Muscle layer of colon (tissue), 2 donors: ENCODE data around the gene ALK.

ENCODE experiments used
- H3K27ac ChIP-seq: one replicate; pipeline ENCODE4 v1.7.0; 2013; ENCODE audit warnings: low read depth, mild to moderate bottlenecking, low read length, moderate library complexity
- H3K27me3 ChIP-seq, 2 donors: one replicate each; pipeline ENCODE4 v1.7.0; 2013; ENCODE audit warnings: low read length in 2 of 2, mild to moderate bottlenecking in 2 of 2; ENCODE audit not compliant: insufficient read depth in 2 of 2, control insufficient read depth in 1 of 2
- H3K36me3 ChIP-seq: one replicate; pipeline ENCODE4 v1.7.0; 2013; ENCODE audit warnings: mild to moderate bottlenecking, low read length; ENCODE audit not compliant: insufficient read depth
- H3K4me1 ChIP-seq: one replicate; pipeline ENCODE4 v1.7.0; 2013; ENCODE audit warnings: mild to moderate bottlenecking, low read length; ENCODE audit not compliant: insufficient read depth
- H3K4me3 ChIP-seq, 2 donors: one replicate each; pipeline ENCODE4 v1.7.0; 2013; ENCODE audit warnings: low read length in 2 of 2, low read depth in 1 of 2, mild to moderate bottlenecking in 1 of 2, moderate library complexity in 1 of 2
- H3K9ac ChIP-seq: one replicate; pipeline ENCODE4 v1.7.0; 2013; ENCODE audit warnings: low read length
- H3K9me3 ChIP-seq: one replicate; pipeline ENCODE4 v1.7.0; 2013; ENCODE audit warnings: mild to moderate bottlenecking, low read length
- donor health status: abdominal sarcoma.
- donor health status: Adenocarcinoma of cecum.

Gene ALK

GRCh38 chr2:29567906-29568520 lies 353.4 kb downstream of the ALK start:
- Histone ChIP-seq H3K4me3 (no peak overlapping the region), H3K27me3 (no peaks in the 10 kb centered on the region), H3K9ac (no peak overlapping the region), H3K4me1 (no peaks in the 10 kb centered on the region), H3K36me3 (no peaks in the 10 kb centered on the region), H3K27ac (no peak overlapping the region), H3K9me3 (no peaks in the 10 kb centered on the region)

GRCh38 chr2:29563697-29564096 lies 357.7 kb downstream of the ALK start:
- Histone ChIP-seq H3K36me3 (no peaks in the 10 kb centered on the region), H3K27ac (no peak overlapping the region), H3K27me3 (no peaks in the 10 kb centered on the region), H3K9me3 (no peaks in the 10 kb centered on the region), H3K9ac (no peak overlapping the region), H3K4me1 (no peaks in the 10 kb centered on the region), H3K4me3 (no peak overlapping the region)

- H3K9ac ChIP-seq, result no peak overlapping the region
Observed at GRCh38 chr2:29562896-29563295, 358.5 kb downstream of the ALK start.

GRCh38 chr2:29562319-29562718 lies 359.1 kb downstream of the ALK start:
- Histone ChIP-seq H3K9me3 (no peaks in the 10 kb centered on the region), H3K36me3 (no peaks in the 10 kb centered on the region), H3K27ac (no peak overlapping the region), H3K4me3 (no peak overlapping the region), H3K27me3 (no peaks in the 10 kb centered on the region), H3K4me1 (no peaks in the 10 kb centered on the region), H3K9ac (no peak overlapping the region)

More at GRCh38 chr2:29562896-29563295, 358.5 kb downstream of the ALK start:
- no peak overlapping the region for H3K4me3 ChIP-seq
- H3K27ac ChIP-seq, result no peak overlapping the region
- no peaks in the 10 kb centered on the region for H3K36me3 ChIP-seq
- no peaks in the 10 kb centered on the region for H3K4me1 ChIP-seq
- H3K9me3 ChIP-seq, result no peaks in the 10 kb centered on the region
- H3K27me3 ChIP-seq, result no peaks in the 10 kb centered on the region

- no peaks in the 10 kb centered on the region for H3K36me3 ChIP-seq
Observed at GRCh38 chr2:29561628-29562027, 359.8 kb downstream of the ALK start.

GRCh38 chr2:29561181-29561580 lies 360.2 kb downstream of the ALK start:
- H3K9me3 ChIP-seq, result no peaks in the 10 kb centered on the region
- H3K4me1 ChIP-seq, result no peaks in the 10 kb centered on the region
- H3K9ac ChIP-seq, result no peak overlapping the region
- no peaks in the 10 kb centered on the region for H3K36me3 ChIP-seq
- no peak overlapping the region for H3K27ac ChIP-seq
- no peak overlapping the region for H3K4me3 ChIP-seq
- no peaks in the 10 kb centered on the region for H3K27me3 ChIP-seq

More at GRCh38 chr2:29561628-29562027, 359.8 kb downstream of the ALK start:
- Histone ChIP-seq H3K9me3 (no peaks in the 10 kb centered on the region), H3K4me3 (no peak overlapping the region), H3K4me1 (no peaks in the 10 kb centered on the region), H3K27ac (no peak overlapping the region), H3K9ac (no peak overlapping the region), H3K27me3 (no peaks in the 10 kb centered on the region)

- no peaks in the 10 kb centered on the region for H3K36me3 ChIP-seq
- H3K27me3 ChIP-seq, result no peaks in the 10 kb centered on the region
- no peak overlapping the region for H3K27ac ChIP-seq
- no peaks in the 10 kb centered on the region for H3K4me1 ChIP-seq
- H3K9ac ChIP-seq, result no peak overlapping the region
- no peaks in the 10 kb centered on the region for H3K9me3 ChIP-seq
- no peak overlapping the region for H3K4me3 ChIP-seq
Observed at GRCh38 chr2:29560566-29560965, 360.8 kb downstream of the ALK start.

- H3K4me3 ChIP-seq, result no peak overlapping the region
- no peaks in the 10 kb centered on the region for H3K4me1 ChIP-seq
- H3K9ac ChIP-seq, result no peak overlapping the region
- no peak overlapping the region for H3K27ac ChIP-seq
- no peaks in the 10 kb centered on the region for H3K27me3 ChIP-seq
- H3K9me3 ChIP-seq, result no peaks in the 10 kb centered on the region
- no peaks in the 10 kb centered on the region for H3K36me3 ChIP-seq
Observed at GRCh38 chr2:29560030-29560429, 361.4 kb downstream of the ALK start.

- no peaks in the 10 kb centered on the region for H3K4me1 ChIP-seq
- H3K27ac ChIP-seq, result no peak overlapping the region
- H3K36me3 ChIP-seq, result no peaks in the 10 kb centered on the region
- no peaks in the 10 kb centered on the region for H3K27me3 ChIP-seq
- no peak overlapping the region for H3K9ac ChIP-seq
- no peak overlapping the region for H3K4me3 ChIP-seq
- no peaks in the 10 kb centered on the region for H3K9me3 ChIP-seq
Observed at GRCh38 chr2:29559578-29559977, 361.8 kb downstream of the ALK start.

- Histone ChIP-seq H3K4me3 (no peak overlapping the region), H3K9me3 (no peaks in the 10 kb centered on the region), H3K9ac (no peak overlapping the region), H3K27me3 (no peaks in the 10 kb centered on the region), H3K27ac (no peak overlapping the region), H3K36me3 (no peaks in the 10 kb centered on the region), H3K4me1 (no peaks in the 10 kb centered on the region)
Observed at GRCh38 chr2:29558097-29558496, 363.3 kb downstream of the ALK start.

GRCh38 chr2:29557268-29557667 lies 364.1 kb downstream of the ALK start:
- Histone ChIP-seq H3K27me3 (no peaks in the 10 kb centered on the region), H3K9ac (no peak overlapping the region), H3K4me3 (no peak overlapping the region), H3K4me1 (no peaks in the 10 kb centered on the region), H3K27ac (no peak overlapping the region), H3K9me3 (no peaks in the 10 kb centered on the region), H3K36me3 (no peaks in the 10 kb centered on the region)

GRCh38 chr2:29549069-29549380 lies 372.4 kb downstream of the ALK start:
- Histone ChIP-seq H3K4me1 (no peaks in the 10 kb centered on the region), H3K27ac (no peak overlapping the region), H3K4me3 (no peak overlapping the region), H3K36me3 (no peaks in the 10 kb centered on the region), H3K9me3 (no peaks in the 10 kb centered on the region), H3K27me3 (no peaks in the 10 kb centered on the region), H3K9ac (no peak overlapping the region)
